Frontal cortex (tissue), 4 donors: ENCODE measurements around the gene SUCLG1. TPM values are rescaled to one million over a fixed set of nuclear protein-coding genes. Genes with fewer than 3 reads are reported as not detected.
"Not testable (repeated sequence)": the region's sequence is repeated elsewhere in the genome, so short reads cannot be mapped to it uniquely, and the experiment has no call there.

ENCODE experiments used
- DNase-seq, 2 donors: peaks; one replicate each; pipeline ENCODE4 v3.0.0; 2012; ENCODE audit warnings: low spot score in 2 of 2
- FAIRE-seq: peaks from 2 replicates; lab custom pipeline; 2012; peaks lifted over from hg19 to GRCh38; lab: Jason Lieb, UNC
- total RNA-seq: library from RNA; depleted of rRNA; stranded (reverse); fragments of >200 nt; gene quantifications from one replicate; pipeline ENCODE4 v1.2.3, GENCODE V29; 2014
- donor health status: control.
- donor health status: control.
- donor health status: control.

SUCLG1 gene
- total RNA-seq, 1 donor from 2014 or later, result 72.6 TPM

DNA sequence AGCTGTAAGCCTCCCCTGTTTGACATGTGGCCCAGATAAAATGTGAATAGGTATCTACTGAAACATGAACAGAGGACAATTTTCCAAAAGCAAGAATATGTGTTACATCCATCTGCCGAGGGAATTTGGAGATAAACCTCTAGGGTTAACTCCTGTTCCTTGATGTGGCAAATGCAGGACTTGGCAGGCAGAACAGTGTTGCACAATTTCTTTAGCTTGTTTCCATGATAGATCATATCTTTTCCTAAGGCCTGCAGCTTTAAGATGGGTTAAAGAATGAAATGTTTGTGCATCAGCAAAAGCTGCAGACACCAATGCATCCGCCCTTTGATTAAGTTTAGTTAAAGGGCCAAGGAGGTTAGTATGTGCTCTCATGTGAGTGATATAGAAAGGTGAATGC lies 13.3 kb upstream of the SUCLG1 start:
- FAIRE-seq, DNase-seq: not testable (repeated sequence)

DNA sequence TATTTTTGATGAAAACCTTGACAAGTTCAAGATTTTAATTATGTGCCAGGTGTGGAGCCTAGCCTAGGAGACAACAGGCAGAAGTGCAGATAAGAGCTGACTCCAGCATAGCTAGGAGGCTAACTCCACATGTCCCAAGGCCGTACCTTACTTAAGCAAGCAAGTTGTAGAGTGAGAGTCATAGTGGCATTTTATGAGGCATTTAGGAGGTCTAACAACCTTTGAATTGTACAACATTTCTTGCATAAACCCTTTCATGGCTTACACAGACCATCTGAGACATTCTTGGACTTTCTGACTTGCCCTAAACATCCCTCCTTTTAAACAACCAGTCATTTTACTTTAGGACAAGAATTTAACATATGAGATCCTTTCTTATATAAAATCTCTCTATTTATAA lies 8.3 kb upstream of the SUCLG1 start:
- DNase-seq (no peak), FAIRE-seq (no peak)

DNA sequence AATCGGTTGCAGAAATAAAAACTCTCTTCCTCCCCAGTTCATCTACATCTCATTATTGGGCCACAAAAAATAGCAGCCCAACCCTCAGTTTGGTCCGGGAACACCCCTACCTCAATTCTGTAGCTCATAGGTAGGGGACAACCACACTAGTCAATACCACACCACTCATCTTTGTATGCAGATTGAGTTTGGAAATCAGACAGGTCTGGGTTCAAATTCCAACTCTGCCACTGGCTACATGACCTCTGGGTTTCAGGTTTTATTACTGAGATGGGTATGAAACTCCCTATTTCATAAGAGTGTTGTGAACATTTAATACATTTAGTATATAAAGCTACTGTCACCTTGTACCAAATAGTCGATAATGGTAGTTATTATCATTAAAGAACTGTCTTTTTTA lies 2.2 kb upstream of the SUCLG1 start:
- no peak for DNase-seq
- FAIRE-seq, result no peak

DNA sequence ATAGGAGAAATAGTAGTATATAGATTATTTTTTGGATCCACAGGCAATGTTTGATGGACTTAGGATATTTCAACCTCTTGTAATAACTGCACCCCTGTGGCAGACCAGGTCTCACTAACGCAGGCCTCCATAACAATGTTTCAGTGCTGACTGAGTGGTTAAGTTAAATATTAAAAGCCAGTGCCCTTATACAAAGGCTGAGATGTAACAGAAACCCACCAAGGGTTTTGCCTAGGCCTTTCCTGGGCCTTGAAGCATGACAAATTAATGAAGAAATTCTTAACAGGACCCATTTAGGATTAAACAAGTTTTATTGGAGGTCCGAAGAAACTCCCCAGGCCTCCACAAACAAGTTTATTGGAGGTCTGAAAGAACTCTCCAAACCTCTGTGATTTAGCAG lies 1.6 kb upstream of the SUCLG1 start:
- no peak for DNase-seq
- FAIRE-seq, result no peak

DNA sequence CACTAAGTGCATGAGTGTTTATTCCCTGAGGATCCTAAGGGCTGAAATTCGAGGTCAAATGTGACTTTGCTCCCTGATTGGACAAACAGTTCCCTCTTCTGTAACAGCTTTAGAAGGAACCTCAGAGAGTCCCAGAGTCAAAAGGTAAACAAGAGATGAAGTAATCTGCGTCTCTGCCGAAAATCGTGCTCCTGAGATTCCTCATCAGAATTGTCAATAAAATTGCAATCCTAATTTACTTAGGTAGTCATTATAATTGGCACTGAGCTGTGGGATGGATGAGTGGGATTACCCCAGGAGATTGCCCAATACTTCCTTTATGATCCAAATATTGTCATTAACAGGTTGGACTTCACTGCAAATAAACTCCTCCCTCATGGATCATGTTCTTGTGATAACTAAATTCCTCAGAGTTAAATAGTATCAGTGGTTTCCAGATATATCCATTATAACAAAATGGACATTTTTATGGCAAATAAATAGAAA lies 907 bp upstream of the SUCLG1 start:
- FAIRE-seq (no peak), DNase-seq (no peak)

DNA sequence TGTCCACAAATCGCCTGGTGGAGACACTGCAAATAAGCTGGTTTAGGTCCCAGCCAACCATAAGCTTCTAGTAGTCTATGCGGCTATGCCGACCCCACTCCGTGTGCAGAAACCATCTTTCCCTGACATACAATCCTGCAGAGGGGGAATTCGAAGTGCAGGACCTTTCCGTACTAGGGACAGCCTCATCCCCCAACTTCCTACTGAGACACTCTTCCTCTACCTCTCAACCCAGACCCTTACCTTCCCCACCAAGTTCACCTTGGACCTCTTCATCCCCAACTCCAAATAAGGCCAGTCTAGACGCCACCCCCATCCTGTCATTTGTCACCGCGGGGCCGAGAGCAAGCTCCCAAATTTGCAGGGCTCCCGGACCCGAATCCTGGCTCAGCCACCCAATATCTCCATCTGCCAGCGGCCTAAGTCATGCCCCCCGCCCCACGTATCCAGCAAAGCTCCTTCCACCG lies 496 bp downstream of the SUCLG1 start:
- DNase-seq, result peak in 1 of 2 donors; percentile 12
- no peak for FAIRE-seq

DNA sequence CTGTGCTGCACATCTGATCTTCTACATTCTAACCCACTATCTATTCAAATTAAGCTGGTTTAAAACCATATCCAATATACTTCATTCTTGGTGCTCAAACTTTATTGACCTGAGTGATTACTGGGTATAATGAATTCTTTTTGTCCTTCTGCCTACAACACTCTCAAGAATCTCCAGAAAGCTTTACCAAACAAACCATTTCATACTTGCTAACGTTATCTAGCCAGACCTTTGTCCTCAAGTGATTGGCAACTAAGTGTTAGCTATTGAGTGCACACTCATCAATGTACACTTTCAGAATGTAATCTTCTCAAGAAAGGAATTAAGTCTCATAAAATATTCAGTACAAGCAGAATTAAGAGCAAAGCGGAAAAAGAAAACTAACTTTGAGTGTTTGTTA lies 1.4 kb downstream of the SUCLG1 start:
- no peak for FAIRE-seq

DNA sequence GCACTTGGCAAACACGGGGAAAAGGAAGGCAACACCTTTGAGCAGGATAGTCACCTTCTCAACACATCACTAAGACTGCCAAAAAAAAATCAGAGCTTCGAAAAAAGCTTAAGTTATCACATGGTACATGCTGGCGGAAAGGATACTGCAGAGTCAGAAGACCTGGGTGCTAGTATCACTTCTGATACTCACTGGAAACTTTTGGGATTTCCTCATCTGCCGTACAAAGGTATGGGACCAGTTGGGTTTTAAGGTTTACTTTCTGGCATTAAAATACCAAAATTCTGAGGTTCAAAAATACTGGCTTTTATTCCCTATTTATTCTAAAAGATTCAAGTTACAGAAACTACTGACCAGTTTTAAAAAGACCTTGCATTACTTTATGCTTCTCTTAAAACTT lies 2.9 kb downstream of the SUCLG1 start:
- DNase-seq (no peak), FAIRE-seq (no peak)

More for the DNA sequence above, 1.4 kb downstream of the SUCLG1 start:
- DNase-seq, result no peak

DNA sequence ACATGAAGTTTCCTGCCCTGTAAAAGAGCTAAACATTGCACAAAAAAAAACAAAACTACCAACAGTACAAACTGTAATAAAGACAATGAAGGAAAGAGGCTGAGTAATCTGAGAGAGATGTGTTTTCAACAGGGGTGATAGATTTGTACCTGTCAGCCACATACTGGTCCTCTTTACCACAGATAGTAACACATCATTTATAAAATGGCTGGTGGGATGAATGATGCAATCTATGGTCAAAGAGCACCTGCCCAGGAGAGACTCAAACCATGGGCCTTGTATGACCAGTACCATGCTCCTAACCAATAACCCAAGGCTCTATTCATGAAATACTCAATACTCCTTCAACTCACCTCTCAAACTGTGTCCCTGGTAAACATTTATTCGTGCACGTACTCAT lies 4.5 kb downstream of the SUCLG1 start:
- FAIRE-seq, result no peak
- no peak for DNase-seq

DNA sequence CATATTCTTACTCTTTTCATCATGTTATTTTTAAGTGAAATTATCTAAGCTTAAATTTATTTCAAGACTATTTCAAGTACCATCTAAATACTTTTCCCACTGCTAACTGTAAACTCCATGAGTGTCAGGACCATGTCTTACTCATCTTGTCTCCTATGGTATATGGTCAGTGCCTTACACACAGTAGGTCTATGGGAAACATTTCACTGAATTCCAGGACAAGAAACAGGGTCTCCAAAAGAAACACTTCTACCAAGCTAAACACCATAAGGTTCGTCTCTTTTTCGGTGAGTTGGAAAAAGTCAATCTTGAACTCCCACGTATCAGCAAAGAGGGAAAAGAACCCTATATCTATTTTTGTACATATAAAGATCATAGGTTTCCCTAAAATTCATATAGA lies 6.5 kb downstream of the SUCLG1 start:
- no peak for FAIRE-seq
- DNase-seq, result no peak

DNA sequence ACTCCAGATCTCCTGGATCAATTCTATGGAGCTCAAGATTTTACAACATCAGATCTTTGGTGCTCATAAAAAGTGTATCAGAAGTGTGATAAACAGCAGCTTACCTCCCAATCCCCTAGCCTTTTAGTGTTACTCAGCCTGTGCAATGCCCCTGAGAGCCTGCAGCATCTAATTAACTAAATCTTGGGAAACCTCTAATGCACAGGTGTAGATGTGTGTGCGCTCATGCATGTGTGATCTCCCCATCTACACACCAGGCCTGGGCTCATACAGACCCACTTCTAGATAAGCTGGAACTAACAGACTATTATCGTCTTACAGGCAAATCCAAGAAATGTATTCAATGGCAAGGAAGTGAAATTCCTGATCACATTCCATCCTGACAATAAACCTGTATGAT lies 7.5 kb downstream of the SUCLG1 start:
- FAIRE-seq (no peak), DNase-seq (no peak)

DNA sequence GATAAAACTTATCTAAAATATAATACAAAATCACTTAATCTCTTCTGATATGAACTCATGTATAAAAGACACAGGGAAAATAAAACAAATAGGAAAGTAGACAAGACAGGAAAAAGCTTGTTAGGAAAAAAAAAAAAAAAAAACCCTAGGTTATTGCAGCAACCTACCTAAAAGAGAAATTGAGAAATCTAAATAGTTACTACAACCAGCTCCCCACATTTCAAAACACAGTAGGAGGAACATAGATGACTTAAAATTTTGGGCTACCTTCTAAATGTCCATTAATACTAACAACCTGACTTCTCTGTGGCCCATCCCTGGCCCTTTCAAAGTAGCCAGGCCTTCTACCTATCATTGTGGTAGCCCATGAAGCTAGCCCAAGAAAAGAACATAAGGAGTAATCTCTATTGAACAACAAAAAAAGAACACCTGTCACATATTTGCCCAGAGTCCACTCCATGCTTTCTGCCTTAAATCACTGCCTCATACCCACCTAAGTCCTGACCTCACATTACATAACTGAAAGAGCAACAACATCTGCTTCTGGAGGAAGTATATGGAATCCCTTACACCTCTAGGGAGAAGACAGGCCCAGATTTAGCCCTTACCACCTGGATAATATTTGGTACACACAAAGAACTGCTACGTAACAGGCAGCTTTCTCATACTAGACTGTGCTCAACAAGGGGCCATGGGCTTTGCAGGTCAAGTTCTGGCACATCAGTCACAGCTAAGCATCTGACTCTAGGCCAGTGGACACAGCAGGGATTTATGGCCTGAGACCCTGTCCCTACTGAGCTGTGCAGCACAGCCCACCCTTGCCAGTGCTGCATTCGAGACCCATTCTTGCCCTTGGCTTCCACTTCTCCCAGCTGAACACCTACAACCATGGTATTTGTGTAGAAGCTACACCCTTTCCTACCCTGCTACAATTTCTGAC lies 8.5 kb downstream of the SUCLG1 start:
- no peak for DNase-seq
- FAIRE-seq, result no peak

DNA sequence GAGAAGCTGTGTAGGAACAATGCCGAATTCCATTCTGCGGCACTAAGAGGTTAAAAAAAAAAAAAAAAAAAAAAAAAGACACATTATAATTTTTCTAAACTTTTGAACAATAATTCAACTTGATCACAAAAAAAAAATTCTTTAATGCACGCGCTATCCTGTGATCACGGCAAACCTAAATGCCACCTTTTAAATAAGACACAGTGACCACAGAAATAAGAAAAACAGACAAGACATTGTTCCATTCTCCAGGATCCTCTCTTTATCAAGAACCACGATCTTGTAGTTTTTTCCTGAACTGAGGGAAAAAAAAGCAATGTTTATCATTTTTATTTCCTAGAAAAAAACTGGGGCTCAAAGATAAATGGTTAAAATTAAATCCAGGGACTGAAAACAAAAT lies 9.4 kb downstream of the SUCLG1 start:
- DNase-seq, result no peak
- FAIRE-seq, result peak; percentile 8

DNA sequence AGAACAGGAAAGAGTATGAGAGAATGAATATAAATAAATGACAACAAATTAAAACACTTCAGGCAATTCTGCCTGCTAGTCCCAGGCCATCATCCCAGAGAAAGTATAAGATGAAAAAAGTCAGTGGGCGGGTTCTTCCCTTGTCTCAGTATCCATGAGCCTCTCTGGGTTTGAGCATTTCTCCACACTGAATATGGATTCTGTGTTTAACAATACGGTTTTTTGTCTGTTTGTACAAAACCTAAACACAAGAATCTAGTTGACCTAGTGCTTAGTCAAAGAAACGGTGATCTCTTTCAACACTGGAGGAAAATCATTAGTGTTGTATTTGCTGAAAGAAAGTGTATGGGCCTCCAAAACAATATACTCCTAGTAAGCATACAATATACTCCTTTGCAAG lies 10.0 kb downstream of the SUCLG1 start:
- no peak for DNase-seq
- FAIRE-seq, result no peak

DNA sequence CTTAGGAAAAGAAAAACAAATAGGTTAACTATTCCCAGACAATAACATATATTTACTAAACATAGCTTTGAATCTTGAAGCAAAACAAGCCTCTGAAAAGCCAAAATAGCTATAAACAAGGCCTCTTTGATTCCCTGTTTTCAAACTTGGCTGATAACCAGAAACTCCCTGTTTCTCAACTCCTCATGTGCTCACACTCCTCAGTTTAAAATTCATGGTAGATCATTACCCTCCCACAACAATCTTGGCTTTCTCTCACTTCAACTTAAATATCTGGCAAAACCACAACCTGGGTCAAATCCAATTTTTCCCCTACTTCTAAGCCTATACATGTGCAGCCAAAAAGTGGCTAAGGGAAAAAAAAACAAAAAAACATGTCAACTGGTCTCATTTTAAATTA lies 15.6 kb downstream of the SUCLG1 start:
- no peak for DNase-seq
- FAIRE-seq, result no peak

DNA sequence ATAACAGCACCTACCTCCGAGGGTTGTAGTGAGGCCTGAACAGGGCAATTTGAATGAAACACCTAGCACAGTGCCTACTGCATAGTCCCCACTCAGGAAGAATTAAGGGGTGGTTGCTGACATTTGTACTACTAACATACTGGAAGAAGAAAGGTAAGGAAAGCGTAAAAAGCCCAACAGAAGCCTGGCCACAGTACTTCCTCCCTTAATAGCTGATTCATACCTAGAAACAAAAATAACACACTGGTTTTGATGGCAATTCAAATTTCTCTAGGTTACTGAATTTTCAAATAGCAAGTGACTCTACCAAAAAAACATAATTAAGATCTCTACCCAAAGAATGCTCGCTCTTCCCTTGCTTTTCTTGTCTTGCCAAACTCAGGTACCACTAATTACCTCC lies 16.2 kb downstream of the SUCLG1 start:
- DNase-seq, result no peak
- no peak for FAIRE-seq

DNA sequence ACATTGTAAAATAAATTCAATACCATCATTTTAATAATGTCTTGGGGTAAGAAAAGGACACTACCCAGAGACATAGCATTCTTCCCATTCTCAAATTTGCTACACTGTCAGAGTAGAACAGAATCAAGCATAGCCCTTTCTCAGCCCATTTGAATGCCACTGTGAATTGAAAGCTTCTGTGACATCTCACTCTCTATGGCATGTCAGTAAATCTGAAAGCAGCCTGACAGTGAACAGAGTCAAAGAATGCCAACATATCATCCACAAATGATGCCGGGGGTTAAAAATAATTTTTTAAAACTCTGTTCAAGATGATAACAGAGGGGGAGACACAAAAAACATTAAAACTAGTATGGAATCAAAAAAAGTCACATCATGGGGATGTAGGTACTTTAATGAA lies 17.6 kb downstream of the SUCLG1 start:
- DNase-seq (no peak), FAIRE-seq (no peak)

DNA sequence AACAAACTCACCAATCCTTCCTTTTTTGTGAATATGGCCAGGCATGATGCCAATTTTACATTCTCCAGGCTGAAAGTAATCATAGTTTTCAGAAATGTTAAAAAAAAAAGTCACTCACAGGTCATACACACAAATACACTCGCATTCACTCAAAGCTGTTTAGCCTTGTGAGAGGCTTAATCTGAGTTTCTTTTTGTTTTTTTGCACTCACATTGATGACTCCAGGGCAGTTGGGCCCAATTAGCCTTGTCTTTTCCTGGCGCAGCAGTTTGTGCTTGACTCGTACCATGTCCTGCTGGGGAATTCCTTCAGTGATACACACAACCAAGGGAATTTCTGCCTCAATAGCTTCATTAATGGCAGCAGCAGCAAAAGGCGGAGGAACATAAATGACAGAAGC lies 18.0 kb downstream of the SUCLG1 start:
- FAIRE-seq (no peak), DNase-seq (no peak)

DNA sequence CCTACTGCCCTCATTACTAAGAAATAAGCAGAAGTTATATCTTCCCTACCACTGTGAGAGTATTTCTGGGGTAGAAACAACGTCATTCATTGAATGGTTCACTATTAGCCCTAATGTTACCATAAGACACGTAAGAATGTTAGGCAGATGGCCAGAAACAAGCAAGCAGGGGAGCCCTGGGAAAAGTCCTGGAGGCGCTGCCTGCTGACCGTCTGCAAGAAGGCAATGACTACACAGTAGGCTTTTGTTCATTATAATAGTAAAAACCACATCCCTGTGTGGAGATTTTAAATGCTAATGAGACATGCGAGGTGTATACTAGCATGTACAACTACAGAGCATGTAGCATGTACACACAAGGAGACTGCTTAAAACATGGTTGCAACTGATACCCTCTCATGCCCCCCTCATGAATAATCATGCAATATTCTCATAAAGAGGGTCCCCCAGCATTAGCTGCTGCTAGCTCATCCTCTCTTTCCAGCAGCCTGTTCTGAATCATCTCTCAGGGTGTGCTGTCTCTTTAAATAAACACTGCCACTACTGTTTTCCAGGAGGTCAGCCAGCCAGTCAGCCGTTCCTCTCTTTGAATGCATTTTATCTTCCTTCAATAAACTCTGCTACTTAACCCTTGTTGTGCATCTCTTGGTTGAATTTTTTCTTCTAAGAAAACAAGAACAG lies 23.6 kb downstream of the SUCLG1 start:
- no peak for FAIRE-seq
- no peak for DNase-seq

DNA sequence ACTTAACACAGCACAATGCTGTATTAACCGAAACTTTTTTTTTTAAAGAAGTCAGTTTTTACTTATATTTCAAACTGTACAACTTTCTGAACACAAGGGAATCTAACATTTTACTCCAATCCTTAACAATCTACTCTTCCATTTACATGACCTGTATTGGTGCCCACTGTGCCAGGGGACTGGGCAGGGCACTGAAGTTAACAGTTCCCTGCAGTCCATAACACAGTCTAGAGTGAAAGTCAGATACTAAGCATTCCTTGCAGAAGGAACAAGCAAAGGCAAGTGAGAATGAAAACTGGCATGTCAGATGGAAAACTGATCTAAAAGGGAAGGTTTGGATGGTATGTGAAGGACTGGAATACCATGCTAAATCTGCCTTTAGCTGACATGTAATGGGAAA lies 29.8 kb downstream of the SUCLG1 start:
- FAIRE-seq (no peak), DNase-seq (no peak)
